Activated CD8-positive, alpha-beta T cell treated with anti-CD3 and anti-CD28 coated beads for 36 hours (primary cell): ENCODE data around the gene ATAT1. TPM values are rescaled to one million over a fixed set of nuclear protein-coding genes. Genes with fewer than 3 reads are reported as not detected.
A peak's percentile ranks its signal among the peaks of the same experiment; 100 is the strongest.

Source experiments
- ATAC-seq: fragments of 200-7000 bp; cut with Tn5 transposase; one replicate; pipeline ENCODE4 v1.10.0; 2021; ENCODE audit warnings: mild to moderate bottlenecking, moderate library complexity
- CTCF ChIA-PET: fragments of 350-600 bp; sonication (Branson Sonifier 250); formaldehyde crosslinking; loops from one replicate; lab custom pipeline; 2021; ENCODE audit warnings: antibody characterized with exemption; lab: Charles Lee
- POLR2A ChIA-PET: fragments of 350-600 bp; sonication (Branson Sonifier 250); formaldehyde crosslinking; loops from one replicate; lab custom pipeline; 2021; ENCODE audit warnings: antibody characterized with exemption; lab: Charles Lee
- DNase-seq: peaks from one replicate; pipeline ENCODE4 v3.0.0-alpha.2; 2020
- H3K27ac Mint-ChIP-seq: one replicate; pipeline ENCODE4 v1.8.0; 2021; ENCODE audit warnings: mild to moderate bottlenecking, mixed read lengths
- H3K27me3 Mint-ChIP-seq: one replicate; pipeline ENCODE4 v1.8.0; 2021; ENCODE audit warnings: mixed read lengths
- H3K36me3 Mint-ChIP-seq: one replicate; pipeline ENCODE4 v1.8.0; 2021; ENCODE audit warnings: low read depth, mixed read lengths
- H3K4me1 Mint-ChIP-seq: one replicate; pipeline ENCODE4 v1.8.0; 2021; ENCODE audit warnings: low read depth, mixed read lengths
- H3K4me3 Mint-ChIP-seq: one replicate; pipeline ENCODE4 v1.8.0; 2021; ENCODE audit warnings: mild to moderate bottlenecking, moderate library complexity, mixed read lengths
- H3K9me3 Mint-ChIP-seq: one replicate; pipeline ENCODE4 v1.8.0; 2021; ENCODE audit warnings: mixed read lengths
- intact Hi-C: fragments of 100-400 bp; cut with micrococcal nuclease; formaldehyde crosslinking; loops from one replicate; pipeline ENCODE4 v1.10.0; 2022
- total RNA-seq, 2 experiments: library from RNA; stranded (reverse); gene quantifications; one replicate each; pipeline ENCODE4 v1.2.3, GENCODE V29; 2021
- TF ChIP-seq, protein P1 (sequence below): fragments of 200-600 bp; IDR thresholded peaks from one replicate; pipeline ENCODE4 v1.8.0; 2022; ENCODE audit warnings: antibody characterized with exemption, mild to moderate bottlenecking

The ATAT1 gene
- total RNA-seq, 2 experiments from 2014 or later: 7.5 to 7.8 TPM

- no peaks in the 10 kb centered on the region for H3K27me3 Mint-ChIP-seq
- CTCF ChIA-PET: interaction anchor here (1.0 to 6.6 kb wide), 6 partner anchors 9 to 43 kb away, joined by 3 to 51 read pairs (median 8); partner anchors contain the start of genes MDC1 and TUBB
- DNase-seq (no peak), ATAC-seq (no peak)
- H3K4me3 Mint-ChIP-seq: peak overlapping the region; percentile 88
- peaks cover 51% of the 10 kb centered on the region for H3K36me3 Mint-ChIP-seq
- TF ChIP-seq, protein P1, sequence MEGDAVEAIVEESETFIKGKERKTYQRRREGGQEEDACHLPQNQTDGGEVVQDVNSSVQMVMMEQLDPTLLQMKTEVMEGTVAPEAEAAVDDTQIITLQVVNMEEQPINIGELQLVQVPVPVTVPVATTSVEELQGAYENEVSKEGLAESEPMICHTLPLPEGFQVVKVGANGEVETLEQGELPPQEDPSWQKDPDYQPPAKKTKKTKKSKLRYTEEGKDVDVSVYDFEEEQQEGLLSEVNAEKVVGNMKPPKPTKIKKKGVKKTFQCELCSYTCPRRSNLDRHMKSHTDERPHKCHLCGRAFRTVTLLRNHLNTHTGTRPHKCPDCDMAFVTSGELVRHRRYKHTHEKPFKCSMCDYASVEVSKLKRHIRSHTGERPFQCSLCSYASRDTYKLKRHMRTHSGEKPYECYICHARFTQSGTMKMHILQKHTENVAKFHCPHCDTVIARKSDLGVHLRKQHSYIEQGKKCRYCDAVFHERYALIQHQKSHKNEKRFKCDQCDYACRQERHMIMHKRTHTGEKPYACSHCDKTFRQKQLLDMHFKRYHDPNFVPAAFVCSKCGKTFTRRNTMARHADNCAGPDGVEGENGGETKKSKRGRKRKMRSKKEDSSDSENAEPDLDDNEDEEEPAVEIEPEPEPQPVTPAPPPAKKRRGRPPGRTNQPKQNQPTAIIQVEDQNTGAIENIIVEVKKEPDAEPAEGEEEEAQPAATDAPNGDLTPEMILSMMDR: no peak
- peak overlapping the region; percentile 88 for H3K27ac Mint-ChIP-seq
- no peaks in the 10 kb centered on the region for H3K9me3 Mint-ChIP-seq
- peaks cover 38% of the 10 kb centered on the region for H3K4me1 Mint-ChIP-seq
- POLR2A ChIA-PET: interaction anchor here (1.0 to 7.4 kb wide), 8 partner anchors 9 to 73 kb away, joined by 3 to 86 read pairs (median 9); partner anchors contain the start of genes MDC1 and TUBB
- intact Hi-C loops: no loop called here
Measured at GRCh38 chr6:30687659-30688431, 61.2 kb downstream of the ATAT1 start.

GRCh38 chr6:30688569-30688968 is 61.9 kb downstream of the ATAT1 start:
- CTCF ChIA-PET: interaction anchor here (1.0 to 6.6 kb wide), 5 partner anchors 10 to 42 kb away, joined by 4 to 51 read pairs (median 9); partner anchors contain the start of genes MDC1 and TUBB
- intact Hi-C loops: no loop called here
- H3K27me3 Mint-ChIP-seq: no peaks in the 10 kb centered on the region
- no peaks in the 10 kb centered on the region for H3K9me3 Mint-ChIP-seq
- ATAC-seq (no peak), DNase-seq (no peak)
- peaks cover 38% of the 10 kb centered on the region for H3K4me1 Mint-ChIP-seq
- POLR2A ChIA-PET: interaction anchor here (0.5 to 7.4 kb wide), 10 partner anchors 9 to 74 kb away, joined by 3 to 86 read pairs (median 4); partner anchors contain the start of genes MDC1 and TUBB
- H3K4me3 Mint-ChIP-seq: peak overlapping the region; percentile 88
- peaks cover 44% of the 10 kb centered on the region for H3K36me3 Mint-ChIP-seq
- peak overlapping the region; percentile 88 for H3K27ac Mint-ChIP-seq
- TF ChIP-seq, protein P1: no peak

- Mint-ChIP-seq H3K4me3 (peak overlapping the region; percentile 88), H3K9me3 (no peaks in the 10 kb centered on the region), H3K27me3 (no peaks in the 10 kb centered on the region), H3K4me1 (peaks cover 38% of the 10 kb centered on the region), H3K36me3 (peaks cover 37% of the 10 kb centered on the region), H3K27ac (peak overlapping the region; percentile 88)
- CTCF ChIA-PET: interaction anchor here (1.0 to 6.6 kb wide), 5 partner anchors 10 to 42 kb away, joined by 4 to 51 read pairs (median 9); partner anchors contain the start of genes MDC1 and TUBB
- POLR2A ChIA-PET: interaction anchor here (0.5 to 7.4 kb wide), 11 partner anchors 8 to 75 kb away, joined by 3 to 86 read pairs (median 5); partner anchors contain the start of genes MDC1, MRPS18B and TUBB
- DNase-seq (no peak), ATAC-seq (no peak)
- intact Hi-C loops: no loop called here
- TF ChIP-seq, protein P1: no peak
Measured at GRCh38 chr6:30689022-30689865, 62.6 kb downstream of the ATAT1 start.

- H3K4me1 Mint-ChIP-seq: peaks cover 38% of the 10 kb centered on the region
- TF ChIP-seq, protein P1: no peak
- no peaks in the 10 kb centered on the region for H3K27me3 Mint-ChIP-seq
- ATAC-seq (no peak), DNase-seq (no peak)
- POLR2A ChIA-PET: interaction anchor here (0.8 to 7.4 kb wide), 5 partner anchors 11 to 72 kb away, joined by 3 to 86 read pairs (median 5); partner anchors contain the start of genes MDC1, MRPS18B and TUBB
- CTCF ChIA-PET: interaction anchor here (0.6 to 6.6 kb wide), 3 partner anchors 11 to 63 kb away, joined by 3 to 51 read pairs (median 26); partner anchors contain the start of genes ATAT1 and TUBB
- peak overlapping the region; percentile 88 for H3K4me3 Mint-ChIP-seq
- H3K36me3 Mint-ChIP-seq: peaks cover 31% of the 10 kb centered on the region
- H3K9me3 Mint-ChIP-seq: no peaks in the 10 kb centered on the region
- intact Hi-C loops: no loop called here
- peak overlapping the region; percentile 72 for H3K27ac Mint-ChIP-seq
Measured at GRCh38 chr6:30689985-30690384, 63.3 kb downstream of the ATAT1 start.
